Measurements from ENCODE around the gene SPTBN4. TPM values are rescaled to one million over a fixed set of nuclear protein-coding genes. Genes with fewer than 3 reads are reported as not detected.
"Not testable (repeated sequence)": the region's sequence is repeated elsewhere in the genome, so short reads cannot be mapped to it uniquely, and the experiment has no call there.

The SPTBN4 gene
- polyA plus RNA-seq, 4 donors, result 1.0 to 2.0 (median 1.6) TPM

DNA sequence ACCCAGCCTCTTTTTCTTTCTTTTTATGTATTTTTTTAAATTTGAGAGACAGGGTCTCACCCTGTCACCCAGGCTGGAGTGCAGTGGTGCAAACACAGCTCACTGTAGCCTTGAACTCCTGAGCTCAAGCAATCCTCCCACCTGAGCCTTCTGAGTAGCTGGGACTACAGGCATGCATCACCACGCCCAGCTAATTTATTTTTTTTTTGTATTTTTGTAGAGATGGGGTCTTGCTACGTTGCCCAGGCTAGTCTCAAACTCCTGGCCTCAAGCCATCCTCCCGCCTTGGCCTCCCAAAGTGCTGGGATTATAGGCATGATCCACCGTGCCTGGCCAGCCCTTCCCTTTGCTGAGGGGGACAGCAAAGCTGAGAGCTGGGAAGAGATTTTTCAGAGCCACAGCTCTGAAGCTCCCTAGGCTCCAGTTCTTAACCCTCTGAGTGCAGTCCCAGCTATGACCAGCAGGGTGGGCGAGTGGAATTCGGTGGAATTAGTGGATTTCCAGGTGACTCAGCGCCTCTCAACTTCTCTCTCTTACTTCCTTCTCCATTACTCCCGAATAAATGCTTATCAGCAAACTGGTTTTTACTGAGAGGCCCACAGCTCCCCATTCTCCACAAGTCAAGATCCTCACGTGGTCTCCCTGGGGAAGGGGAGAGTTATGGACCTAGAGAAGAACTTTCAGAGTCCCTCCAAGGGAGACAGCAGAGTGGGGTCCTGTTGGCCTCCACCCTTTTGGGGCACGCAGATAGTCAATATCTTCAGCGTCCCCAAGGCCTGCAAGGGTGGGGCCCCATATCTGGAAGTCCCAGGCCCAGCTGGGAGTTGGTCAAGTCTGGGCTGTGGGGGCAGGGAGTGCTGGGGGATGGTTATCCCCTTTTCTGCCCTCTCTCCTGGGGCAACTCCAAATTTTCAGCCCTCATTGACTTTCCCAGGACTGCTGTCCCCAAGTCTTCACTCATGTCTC lies 2.5 kb upstream of the SPTBN4 start:
- DNase-seq (ENCODE audit: low read depth in 4 of 4, low spot score in 3 of 4), result peak in 3 of 4 donors; percentile 63 to 74 (median 73)

GRCh38 chr19:40465025-40465556 lies 1.7 kb upstream of the SPTBN4 start:
- DNase-seq (ENCODE audit: low read depth in 4 of 4, low spot score in 3 of 4), result no peak

- DNase-seq (ENCODE audit: low read depth in 4 of 4, low spot score in 3 of 4), result peak; percentile 99 to 100 (median 99)
Observed at GRCh38 chr19:40465557-40466218, 1.1 kb upstream of the SPTBN4 start, which contains the start of gene BLVRB. Gene BLVRB (minus strand): TSS chr19:40465745. CDS start chr19:40465688, 57 bp downstream.

- DNase-seq (ENCODE audit: low read depth in 4 of 4, low spot score in 3 of 4), result no peak
Observed at GRCh38 chr19:40466219-40466984, 399 bp upstream of the SPTBN4 start.

GRCh38 chr19:40469011-40469410 lies 2.2 kb downstream of the SPTBN4 start:
- DNase-seq (ENCODE audit: low read depth in 4 of 4, low spot score in 3 of 4), result no peak

DNA sequence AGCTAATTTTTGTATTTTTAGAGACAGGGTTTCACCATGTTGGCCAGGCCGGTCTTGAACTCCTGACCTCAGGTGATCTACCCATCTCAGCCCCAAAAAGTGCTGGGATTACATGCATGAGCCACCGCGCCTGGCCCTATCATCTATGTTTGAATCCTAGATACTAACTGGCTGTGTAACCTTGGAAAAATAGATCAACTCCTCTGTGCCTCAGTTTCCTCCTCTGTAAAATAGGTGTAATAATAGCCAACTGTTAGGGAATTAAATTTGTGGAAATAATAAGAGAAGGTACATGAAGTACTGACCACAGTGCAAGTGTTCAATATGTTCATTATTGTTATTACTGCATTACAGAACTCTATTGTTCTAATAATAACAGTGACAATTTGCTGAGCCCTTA lies 4.3 kb downstream of the SPTBN4 start:
- no peak for DNase-seq (ENCODE audit: low read depth in 4 of 4, low spot score in 3 of 4)

DNA sequence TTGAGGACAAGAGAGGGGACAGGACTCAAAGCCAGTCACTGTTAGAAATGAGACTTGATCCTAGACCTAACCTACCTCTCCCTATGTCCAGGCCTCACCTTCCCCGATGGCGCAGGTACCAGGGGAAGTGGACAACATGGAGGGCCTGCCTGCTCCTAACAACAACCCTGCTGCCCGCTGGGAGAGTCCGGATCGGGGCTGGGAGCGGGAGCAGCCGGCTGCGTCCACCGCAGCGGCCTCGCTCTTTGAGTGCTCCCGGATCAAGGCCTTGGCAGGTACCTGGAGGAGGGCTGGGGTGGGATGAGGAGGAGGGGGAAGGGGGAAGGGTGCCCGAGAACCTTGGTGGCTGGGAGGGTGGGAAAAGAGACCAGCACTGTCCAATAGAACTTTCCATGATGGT lies 5.7 kb downstream of the SPTBN4 start:
- no peak for DNase-seq (ENCODE audit: low read depth in 4 of 4, low spot score in 3 of 4)

GRCh38 chr19:40474737-40475136 lies 7.9 kb downstream of the SPTBN4 start:
- DNase-seq (ENCODE audit: low read depth in 4 of 4, low spot score in 3 of 4), result no peak

DNA sequence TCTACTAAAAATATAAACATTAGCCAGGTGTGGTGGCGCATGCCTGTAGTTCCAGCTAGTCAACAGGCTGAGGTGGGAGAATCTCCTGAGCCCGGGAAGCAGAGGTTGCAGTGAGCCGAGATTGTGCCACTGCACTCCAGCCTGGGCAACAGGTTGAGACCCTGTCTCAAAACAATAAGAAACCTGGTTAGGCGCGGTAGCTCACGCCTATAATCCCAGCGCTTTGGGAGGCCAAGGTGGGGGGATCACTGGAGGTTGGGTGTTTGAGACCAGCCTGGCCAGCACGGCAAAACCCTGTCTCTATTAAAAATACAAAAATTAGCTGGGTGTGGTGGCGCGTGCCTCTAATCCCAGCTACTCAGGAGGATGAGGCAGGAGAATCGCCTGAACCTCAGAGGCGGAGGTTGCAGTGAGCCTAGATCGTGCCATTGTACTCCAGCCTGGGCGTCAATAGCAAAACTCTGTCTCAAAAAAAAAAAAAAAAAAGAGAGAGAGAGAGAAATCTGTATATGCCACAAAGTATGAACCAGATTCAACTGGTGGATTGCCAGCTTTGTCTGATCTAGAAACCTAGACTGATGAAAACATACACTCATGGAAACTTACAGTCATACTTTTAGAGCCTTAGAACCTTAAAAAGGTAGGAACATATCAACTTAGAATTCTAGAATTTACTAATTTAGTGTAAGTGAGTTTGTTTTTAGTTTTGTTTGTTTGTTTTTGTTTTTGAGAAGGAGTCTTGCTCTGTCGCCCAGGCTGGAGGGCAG lies 9.3 kb downstream of the SPTBN4 start:
- DNase-seq (ENCODE audit: low read depth in 4 of 4, low spot score in 3 of 4), result not testable (repeated sequence)

DNA sequence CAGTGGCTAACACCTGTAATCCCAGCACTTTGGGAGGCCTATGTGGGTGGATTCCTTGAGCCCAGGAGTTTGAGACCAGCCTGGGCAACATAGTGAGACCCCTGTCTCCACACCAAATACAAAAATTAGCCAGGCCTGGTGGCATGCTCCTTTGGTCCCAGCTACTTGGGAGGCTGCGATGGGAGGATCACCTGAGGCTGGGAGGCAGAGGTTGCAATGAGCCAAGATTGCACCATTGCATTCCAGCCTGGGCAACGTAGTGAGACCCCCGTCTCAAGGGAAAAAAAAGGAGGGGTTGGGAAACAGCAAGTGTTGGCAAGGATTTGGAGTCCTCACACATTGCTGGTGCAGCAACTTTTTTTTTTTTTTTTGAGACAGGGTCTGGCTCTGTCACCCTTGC lies 19.2 kb downstream of the SPTBN4 start:
- DNase-seq (ENCODE audit: low read depth in 4 of 4, low spot score in 3 of 4), result no peak

DNA sequence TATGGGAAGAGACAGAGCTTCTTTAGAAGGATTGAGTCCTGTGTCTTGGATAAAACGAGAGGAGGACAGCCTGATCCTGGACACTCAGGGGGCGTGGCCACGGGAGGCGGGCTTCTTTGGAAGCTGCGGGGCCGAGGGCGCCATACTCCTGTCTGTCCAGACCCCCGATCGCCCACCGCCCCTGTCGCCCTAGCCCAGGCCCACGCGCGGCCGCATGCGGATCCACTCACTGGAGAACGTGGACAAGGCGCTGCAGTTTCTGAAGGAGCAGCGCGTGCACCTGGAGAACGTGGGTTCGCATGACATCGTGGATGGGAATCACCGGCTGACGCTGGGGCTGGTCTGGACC lies 23.1 kb downstream of the SPTBN4 start:
- no peak for DNase-seq (ENCODE audit: low read depth in 4 of 4, low spot score in 3 of 4)

DNA sequence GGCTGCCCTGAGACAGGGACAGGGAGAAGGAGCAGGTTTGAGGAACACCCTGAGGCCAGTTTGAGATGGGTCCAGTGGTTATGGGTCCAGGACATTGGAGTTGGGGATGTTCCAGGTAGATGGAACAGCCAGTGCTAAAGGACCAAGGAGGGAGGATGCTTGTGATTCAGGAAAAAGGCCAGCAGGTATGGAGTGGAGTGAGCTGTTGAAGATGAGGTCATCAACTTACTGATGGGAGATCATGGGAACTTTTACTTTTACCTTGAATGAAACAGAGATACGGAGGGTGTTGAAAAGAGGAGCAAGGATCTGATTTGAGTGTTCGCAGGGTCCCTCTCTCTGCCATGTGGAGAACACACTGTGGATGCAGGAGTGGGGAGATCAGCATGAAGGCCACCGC lies 25.5 kb downstream of the SPTBN4 start:
- DNase-seq (ENCODE audit: low read depth in 4 of 4, low spot score in 3 of 4), result no peak

- no peak for DNase-seq (ENCODE audit: low read depth in 4 of 4, low spot score in 3 of 4)
Observed at GRCh38 chr19:40493778-40494177, 27.0 kb downstream of the SPTBN4 start.

DNA sequence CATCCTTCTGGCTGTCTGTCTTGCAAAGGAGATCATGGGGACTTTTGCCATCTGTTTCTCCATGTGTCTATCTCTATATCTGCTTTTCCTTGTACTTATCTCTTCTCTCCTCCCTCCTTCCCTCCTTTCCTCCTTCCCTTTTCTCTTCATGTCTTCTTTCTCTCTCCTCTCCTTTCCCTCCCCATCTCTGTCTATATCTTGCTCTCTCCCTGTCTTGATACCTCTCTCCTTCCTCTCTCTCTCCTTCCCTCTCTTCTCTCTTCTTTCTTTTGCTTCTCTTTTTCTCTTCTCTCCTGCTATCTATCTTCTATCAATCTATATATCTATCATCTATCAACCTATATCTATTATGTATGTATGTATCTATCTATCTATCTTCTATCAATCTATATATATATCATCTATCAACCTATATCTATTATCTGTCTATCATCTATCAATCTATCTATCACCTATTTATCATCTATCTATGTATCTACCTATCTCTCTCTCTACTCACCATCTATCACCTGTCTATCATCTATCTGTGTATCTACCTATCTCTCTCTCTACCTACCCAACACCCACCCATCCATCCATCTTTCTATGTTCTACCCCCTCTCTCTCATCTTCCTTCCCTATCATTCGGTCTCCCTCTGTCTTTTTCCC lies 27.5 kb downstream of the SPTBN4 start:
- DNase-seq (ENCODE audit: low read depth in 4 of 4, low spot score in 3 of 4), result no peak

DNA sequence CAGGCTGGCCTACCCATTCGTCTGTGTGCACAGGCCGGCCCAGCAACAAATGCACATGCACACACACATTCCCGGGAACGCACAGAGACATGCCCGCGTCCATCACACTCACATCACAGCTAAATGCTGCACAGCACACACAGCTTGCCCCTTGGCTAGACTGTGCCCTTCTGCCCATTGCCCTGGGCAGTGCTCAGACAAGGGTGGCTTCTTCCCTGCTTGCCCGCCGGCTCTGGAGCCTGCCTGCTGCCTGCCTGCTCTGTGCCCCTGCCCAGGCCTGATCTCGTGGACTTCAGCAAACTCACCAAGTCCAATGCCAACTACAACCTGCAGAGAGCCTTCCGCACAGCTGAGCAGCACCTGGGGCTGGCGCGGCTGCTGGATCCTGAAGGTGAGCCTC lies 30.4 kb downstream of the SPTBN4 start:
- DNase-seq (ENCODE audit: low read depth in 4 of 4, low spot score in 3 of 4), result no peak

- DNase-seq (ENCODE audit: low read depth in 4 of 4, low spot score in 3 of 4), result no peak
Observed at GRCh38 chr19:40499320-40499719, 32.5 kb downstream of the SPTBN4 start.

DNA sequence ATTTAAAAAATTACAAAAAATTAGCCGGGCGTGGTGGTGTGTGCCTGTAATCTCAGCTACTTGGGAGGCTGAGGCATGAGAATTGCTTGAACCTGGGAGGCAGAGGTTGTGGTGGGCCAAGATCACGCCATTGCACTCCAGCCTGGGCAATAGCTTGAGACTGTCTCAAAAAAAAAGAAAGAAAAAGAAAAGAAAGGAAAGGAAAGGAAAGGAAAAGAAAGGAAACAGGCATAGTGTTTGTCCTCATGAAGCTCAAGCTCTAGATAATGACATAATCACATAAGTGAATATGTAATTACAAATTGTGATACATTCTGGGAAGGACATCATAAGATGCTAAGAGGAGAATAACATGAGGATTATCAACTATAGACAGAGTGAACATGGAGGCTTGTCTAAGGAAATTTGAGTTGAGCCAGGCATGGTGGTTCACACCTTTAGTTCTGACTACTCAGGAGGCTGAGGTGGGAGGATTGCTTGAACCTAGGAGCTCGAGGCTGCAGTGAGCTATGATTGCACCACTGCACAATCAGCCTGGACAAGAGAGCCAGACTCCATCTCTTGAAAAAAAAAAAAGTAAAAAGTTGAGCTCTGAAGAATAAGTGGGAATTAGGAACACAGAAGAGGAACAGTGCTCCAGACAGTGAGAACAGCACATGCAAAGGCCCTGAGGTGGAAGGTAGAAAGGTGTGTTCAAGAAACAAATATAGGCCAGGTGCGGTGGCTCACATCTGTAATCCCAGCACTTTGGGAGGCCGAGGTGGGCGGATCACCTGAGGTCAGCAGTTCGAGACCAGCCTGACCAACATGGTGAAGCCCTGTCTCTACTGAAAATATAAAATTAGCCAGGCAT lies 34.1 kb downstream of the SPTBN4 start:
- DNase-seq (ENCODE audit: low read depth in 4 of 4, low spot score in 3 of 4), result not testable (repeated sequence)

DNA sequence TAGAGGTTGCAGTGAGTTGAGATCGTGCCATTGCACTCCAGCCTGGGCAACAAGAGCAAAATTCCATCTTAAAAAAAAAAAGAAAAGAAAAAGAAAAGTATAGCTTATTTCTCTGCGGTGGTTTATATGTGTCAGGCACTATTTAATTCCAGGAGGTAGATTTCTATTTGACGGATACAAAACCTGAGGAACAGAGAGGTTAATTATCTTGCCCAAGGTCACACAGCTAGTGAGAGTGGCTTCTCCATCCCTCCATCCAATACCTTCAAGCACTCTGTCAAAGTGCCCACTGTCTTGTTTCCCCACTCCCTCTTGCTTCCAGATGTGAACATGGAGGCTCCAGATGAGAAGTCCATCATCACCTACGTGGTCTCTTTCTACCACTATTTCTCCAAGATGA lies 34.8 kb downstream of the SPTBN4 start:
- no peak for DNase-seq (ENCODE audit: low read depth in 4 of 4, low spot score in 3 of 4)

DNA sequence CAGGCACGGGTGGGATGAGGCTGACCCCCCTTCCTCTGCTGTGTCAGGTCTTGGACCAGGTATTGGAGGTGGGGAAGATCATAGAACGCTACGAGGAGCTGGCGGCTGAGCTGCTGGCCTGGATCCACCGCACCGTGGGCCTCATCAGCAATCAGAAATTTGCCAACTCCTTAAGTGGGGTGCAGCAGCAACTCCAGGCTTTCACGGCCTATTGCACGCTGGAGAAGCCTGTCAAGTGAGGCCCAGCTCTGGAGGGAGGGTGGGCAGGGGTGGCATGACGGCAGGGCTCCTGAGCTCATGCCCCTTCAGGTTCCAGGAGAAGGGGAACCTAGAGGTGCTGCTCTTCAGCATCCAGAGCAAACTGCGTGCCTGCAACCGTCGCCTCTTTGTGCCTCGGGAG lies 35.3 kb downstream of the SPTBN4 start:
- DNase-seq (ENCODE audit: low read depth in 4 of 4, low spot score in 3 of 4), result no peak
